SJSA1 (cell line): ENCODE results near the gene C22orf31. TPM values are rescaled to one million over a fixed set of nuclear protein-coding genes. Genes with fewer than 3 reads are reported as not detected.
"Not testable (repeated sequence)": the region's sequence is repeated elsewhere in the genome, so short reads cannot be mapped to it uniquely, and the experiment has no call there.

Experiments used
- DNase-seq, 2 experiments: peaks; one replicate each; pipeline ENCODE4 v3.0.0-alpha.2; 2015 to 2020; ENCODE audit warnings: low spot score in 2 of 2, low read depth in 1 of 2
- H3K27ac ChIP-seq: fragments of 250-450 bp; sonication (Bioruptor Pico); 2 replicates; pipeline ENCODE4 v1.5.1; 2020; ENCODE audit warnings: mild to moderate bottlenecking, moderate library complexity
- H3K27me3 ChIP-seq: fragments of 250-450 bp; sonication (Bioruptor Pico); replicated peaks from 2 replicates; pipeline ENCODE4 v1.5.1; 2020; ENCODE audit warnings: mild to moderate bottlenecking, moderate library complexity
- H3K36me3 ChIP-seq: fragments of 250-450 bp; sonication (Bioruptor Pico); 2 replicates; pipeline ENCODE4 v1.5.1; 2020; ENCODE audit warnings: mild to moderate bottlenecking
- H3K4me1 ChIP-seq: fragments of 250-450 bp; sonication (Bioruptor Pico); replicated peaks from 2 replicates; pipeline ENCODE4 v1.6.1; 2021; ENCODE audit warnings: mild to moderate bottlenecking
- H3K4me3 ChIP-seq: fragments of 250-450 bp; sonication (Bioruptor Pico); 2 replicates; pipeline ENCODE4 v1.5.1; 2020; ENCODE audit warnings: mild to moderate bottlenecking
- H3K9me3 ChIP-seq: fragments of 250-450 bp; sonication (Bioruptor Pico); replicated peaks from 2 replicates; pipeline ENCODE4 v1.5.1; 2020; ENCODE audit warnings: mild to moderate bottlenecking
- total RNA-seq: library from RNA; depleted of rRNA; stranded (reverse); fragments of >200 nt; shearing (Covaris generic); gene quantifications from 2 replicates; pipeline ENCODE4 v1.2.3, GENCODE V29; 2014

The C22orf31 gene
- total RNA-seq, 1 experiment from 2014 or later: not detected

DNA sequence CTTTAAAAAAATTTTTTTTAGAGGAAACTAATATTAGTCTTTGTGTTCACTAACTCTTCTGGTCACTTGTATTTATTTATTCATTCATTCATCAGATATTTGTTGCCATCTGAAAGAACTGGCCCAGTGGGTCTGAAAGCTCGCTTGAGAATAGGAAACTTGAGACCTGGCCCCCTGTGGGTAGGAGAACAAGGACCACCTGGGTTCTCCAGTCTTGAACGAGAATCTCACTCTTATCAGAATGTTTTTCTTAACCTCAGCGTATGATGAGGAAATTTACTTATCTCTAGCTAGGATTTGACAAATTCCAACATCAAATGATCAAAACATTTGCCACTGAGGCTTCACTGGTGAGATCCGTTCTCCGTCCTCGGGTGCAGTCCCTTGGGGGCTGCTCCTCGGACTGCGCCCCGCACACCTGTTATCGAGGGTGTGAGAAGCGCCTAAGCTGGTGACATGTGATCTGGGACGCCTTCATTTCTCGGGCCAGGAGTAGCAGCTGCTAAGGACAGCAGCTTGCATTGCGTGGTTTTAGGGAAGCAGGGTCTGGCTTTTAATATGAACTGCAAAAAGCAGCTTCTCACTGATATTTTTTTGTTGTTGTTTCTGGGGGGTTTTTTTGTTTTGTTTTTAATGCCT lies 6.3 kb downstream of the C22orf31 start:
- peaks cover 3% of the 10 kb centered on the region; the same call in 1 of the 2 replicates for H3K36me3 ChIP-seq
- H3K4me1 ChIP-seq: no peaks in the 10 kb centered on the region
- H3K27ac ChIP-seq: no peak overlapping the region
- no peak overlapping the region for H3K4me3 ChIP-seq
- no peak for DNase-seq
- H3K9me3 ChIP-seq: no peaks in the 10 kb centered on the region
- no peaks in the 10 kb centered on the region for H3K27me3 ChIP-seq

DNA sequence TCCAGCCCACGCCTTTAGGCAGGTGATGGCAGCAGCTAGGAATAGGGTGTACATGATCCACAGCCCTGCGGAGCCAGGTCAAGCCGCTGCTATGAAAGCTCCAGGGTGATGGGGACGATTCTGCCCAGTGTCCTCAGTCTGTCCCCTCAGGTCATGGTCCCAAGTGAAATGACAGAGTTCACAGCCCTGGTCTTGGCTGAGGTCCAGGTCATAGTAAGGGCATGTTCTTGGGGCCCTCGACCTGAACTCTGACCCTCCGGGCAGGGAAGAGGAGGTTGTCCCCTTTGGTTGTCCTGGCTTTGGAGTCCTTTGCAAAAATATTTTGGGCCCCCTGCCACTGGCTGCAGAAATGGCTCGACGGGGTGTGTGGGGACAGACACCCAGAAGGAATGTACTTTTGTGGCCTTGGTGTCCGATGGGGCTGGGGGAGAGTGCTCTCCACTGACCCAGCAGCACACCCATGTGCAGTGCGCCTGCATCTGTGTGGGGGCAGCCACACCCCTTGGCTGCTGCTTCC lies 7.3 kb downstream of the C22orf31 start:
- H3K4me1 ChIP-seq: no peaks in the 10 kb centered on the region
- no peaks in the 10 kb centered on the region for H3K9me3 ChIP-seq
- no peak for DNase-seq
- no peak overlapping the region for H3K27ac ChIP-seq
- no peaks in the 10 kb centered on the region for H3K27me3 ChIP-seq
- peaks cover 10% of the 10 kb centered on the region for H3K36me3 ChIP-seq
- H3K4me3 ChIP-seq: no peak overlapping the region

DNA sequence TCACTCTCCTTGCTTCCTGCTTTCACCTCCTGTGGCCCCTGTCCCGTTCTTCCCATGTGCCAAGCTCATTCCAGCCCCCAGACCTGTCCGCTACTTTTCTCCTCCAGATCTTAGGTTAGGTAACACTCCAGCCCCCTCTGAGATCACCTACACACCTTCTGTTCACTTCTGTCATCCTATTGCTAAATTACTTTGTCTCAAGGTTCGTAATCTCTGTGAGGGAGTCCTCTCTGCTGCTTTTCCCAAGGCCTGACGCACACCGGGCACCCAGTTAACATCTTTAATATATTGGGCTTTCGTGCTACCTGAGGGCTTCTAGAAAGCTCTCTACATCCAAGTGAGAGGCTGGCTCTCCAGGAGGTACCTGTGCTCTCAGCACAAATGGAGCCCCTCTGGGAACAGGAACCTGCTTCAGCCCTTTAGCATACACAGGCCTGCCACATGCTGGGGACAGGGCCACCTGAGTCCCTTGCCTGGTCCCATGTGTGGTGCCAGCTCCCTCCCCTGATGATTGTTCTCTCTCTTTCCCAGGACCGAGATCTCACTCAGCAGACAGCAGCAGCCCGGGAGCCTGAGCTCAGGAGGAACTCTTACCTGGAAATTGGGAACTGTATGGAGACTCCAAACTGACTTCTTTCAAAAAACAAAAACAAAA lies 8.5 kb downstream of the C22orf31 start:
- H3K27me3 ChIP-seq: no peaks in the 10 kb centered on the region
- H3K27ac ChIP-seq: no peak overlapping the region

DNA sequence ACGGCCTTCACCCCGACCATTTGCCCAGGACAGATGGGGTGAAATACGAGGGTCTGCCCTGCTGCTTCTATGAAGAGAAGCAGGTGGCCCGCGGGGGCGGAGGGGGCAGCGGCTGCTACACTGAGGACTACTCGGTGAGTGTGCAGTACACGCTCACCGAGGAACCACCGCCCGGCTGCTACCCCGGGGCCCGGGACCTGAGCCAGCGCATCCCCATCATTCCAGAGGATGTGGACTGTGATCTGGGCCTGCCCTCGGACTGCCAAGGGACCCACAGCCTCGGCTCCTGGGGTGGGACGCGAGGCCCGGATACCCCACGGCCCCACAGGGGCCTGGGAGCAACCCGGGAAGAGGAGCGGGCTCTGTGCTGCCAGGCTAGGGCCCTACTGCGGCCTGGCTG lies 11.2 kb downstream of the C22orf31 start:
- Histone ChIP-seq H3K36me3 (peaks cover 41% of the 10 kb centered on the region), H3K9me3 (no peaks in the 10 kb centered on the region), H3K27ac (no peak overlapping the region), H3K4me3 (no peak overlapping the region), H3K27me3 (no peaks in the 10 kb centered on the region), H3K4me1 (peaks cover 4% of the 10 kb centered on the region)
- no peak for DNase-seq

More for the DNA sequence above, 8.5 kb downstream of the C22orf31 start:
- Histone ChIP-seq H3K36me3 (peaks cover 19% of the 10 kb centered on the region), H3K9me3 (no peaks in the 10 kb centered on the region), H3K4me1 (no peaks in the 10 kb centered on the region), H3K4me3 (no peak overlapping the region)
- DNase-seq: no peak

DNA sequence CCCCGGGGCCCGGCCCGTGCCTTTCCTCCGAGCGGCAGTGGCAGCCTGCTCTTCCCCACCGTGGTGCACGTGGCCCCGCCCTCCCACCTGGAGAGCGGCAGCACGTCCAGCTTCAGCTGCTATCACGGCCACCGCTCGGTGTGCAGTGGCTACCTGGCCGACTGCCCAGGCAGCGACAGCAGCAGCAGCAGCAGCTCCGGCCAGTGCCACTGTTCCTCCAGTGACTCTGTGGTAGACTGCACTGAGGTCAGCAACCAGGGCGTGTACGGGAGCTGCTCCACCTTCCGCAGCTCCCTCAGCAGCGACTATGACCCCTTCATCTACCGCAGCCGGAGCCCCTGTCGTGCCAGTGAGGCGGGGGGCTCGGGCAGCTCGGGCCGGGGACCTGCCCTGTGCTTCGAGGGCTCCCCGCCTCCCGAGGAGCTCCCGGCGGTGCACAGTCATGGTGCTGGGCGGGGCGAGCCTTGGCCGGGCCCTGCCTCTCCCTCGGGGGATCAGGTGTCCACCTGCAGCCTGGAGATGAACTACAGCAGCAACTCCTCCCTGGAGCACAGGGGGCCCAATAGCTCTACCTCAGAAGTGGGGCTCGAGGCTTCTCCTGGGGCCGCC lies 11.9 kb downstream of the C22orf31 start:
- H3K27ac ChIP-seq: no peak overlapping the region

DNA sequence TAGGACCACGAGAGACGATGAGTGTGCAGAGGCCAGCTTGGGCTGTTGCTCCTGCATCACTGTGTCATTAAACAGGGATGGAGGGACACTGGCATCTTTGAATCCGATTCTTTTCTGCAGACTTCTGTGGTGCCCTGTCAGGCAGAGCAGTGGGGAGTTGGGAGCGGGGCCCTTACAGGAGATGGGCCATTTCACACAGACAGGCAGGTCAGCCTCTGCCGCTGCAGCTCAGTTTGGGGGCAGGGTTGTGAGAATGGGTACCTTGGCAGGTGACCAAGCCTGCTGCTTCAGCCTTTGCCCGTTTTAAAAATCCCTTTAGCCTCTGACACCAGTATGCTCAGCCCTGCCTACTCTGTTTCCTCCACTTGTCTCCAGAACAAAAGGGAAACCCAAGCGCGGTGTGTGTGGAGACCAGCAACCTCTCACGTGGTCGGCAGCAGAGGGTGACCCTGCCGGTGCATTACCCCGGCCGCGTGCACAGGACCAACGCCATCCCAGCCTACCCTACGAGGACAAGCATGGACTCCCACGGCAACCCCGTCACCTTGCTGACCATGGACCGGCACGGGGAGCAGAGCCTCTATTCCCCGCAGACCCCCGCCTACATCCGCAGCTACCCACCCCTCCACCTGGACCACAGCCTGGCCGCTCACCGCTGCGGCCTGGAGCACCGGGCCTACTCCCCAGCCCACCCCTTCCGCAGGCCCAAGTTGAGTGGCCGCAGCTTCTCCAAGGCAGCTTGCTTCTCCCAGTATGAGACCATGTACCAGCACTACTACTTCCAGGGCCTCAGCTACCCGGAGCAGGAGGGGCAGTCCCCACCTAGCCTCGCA lies 12.6 kb downstream of the C22orf31 start:
- no peaks in the 10 kb centered on the region for H3K27me3 ChIP-seq
- H3K9me3 ChIP-seq: no peaks in the 10 kb centered on the region
- peaks cover 18% of the 10 kb centered on the region for H3K4me1 ChIP-seq
- no peak overlapping the region for H3K27ac ChIP-seq
- H3K4me3 ChIP-seq: no peak overlapping the region
- peaks cover 43% of the 10 kb centered on the region for H3K36me3 ChIP-seq
- no peak for DNase-seq

More for the DNA sequence above, 11.9 kb downstream of the C22orf31 start:
- Histone ChIP-seq H3K9me3 (no peaks in the 10 kb centered on the region), H3K4me1 (peaks cover 11% of the 10 kb centered on the region), H3K27me3 (no peaks in the 10 kb centered on the region), H3K36me3 (peaks cover 43% of the 10 kb centered on the region), H3K4me3 (no peak overlapping the region)
- no peak for DNase-seq

DNA sequence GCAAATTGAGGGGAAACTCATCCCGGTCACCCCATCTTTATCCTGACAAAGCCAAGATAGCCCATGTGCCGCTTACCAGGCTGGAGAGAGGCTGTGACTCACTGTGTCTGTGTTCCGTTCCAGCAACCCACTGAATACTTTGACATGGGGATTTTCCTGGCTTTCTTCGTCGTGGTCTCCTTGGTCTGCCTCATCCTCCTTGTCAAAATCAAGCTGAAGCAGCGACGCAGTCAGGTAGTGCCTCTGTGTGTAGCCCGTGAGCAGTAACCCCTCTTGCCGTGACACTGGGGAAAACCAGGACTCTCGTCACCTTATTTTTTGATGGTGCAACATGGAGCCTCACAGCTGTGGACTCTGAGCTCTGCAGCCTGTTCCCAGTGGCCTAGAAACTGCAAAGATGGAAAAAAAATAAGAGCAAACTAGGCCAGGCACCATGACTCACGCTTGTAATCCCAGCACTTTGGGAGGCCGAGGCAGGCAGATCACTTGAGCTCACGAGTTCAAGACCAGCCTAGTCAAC lies 16.9 kb downstream of the C22orf31 start:
- peak; percentile 62 to 71 for DNase-seq
- no peak overlapping the region for H3K4me3 ChIP-seq
- H3K9me3 ChIP-seq: no peaks in the 10 kb centered on the region
- peaks cover 37% of the 10 kb centered on the region for H3K36me3 ChIP-seq
- no peaks in the 10 kb centered on the region for H3K27me3 ChIP-seq
- H3K4me1 ChIP-seq: peaks cover 41% of the 10 kb centered on the region
- H3K27ac ChIP-seq: peak overlapping the region; percentile 64

DNA sequence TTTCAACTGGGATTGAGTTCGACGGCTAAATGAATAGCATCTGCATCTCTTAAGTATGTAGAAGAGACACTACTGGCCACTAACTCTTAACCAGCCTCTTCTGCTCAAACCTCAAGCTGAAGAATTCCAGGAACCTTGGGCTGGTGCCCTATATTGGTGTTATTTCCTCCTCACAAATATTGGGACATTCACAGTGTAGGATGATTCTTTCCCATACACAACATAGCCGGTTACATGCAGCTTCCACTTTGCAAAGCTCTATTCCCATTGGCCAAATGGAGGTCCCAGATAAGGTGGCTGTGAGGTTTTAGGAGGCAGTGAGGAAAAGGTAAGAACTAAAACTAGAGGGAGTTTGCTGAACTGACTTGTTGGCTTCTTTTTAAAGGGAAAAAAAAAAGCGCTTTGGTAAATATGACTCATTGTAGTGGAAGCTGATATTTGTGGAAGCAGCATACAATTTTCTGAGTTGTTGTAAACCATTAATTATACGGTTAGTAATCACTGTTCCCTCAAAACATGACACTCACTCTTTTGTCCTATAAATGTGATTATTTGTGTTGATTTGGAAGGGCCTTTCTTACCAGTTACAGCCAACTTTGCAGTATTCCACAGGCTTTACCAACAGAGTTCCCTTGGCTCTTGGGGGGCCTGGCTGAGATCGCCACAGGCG lies 17.6 kb downstream of the C22orf31 start:
- Histone ChIP-seq H3K36me3 (peaks cover 33% of the 10 kb centered on the region), H3K4me1 (peaks cover 41% of the 10 kb centered on the region), H3K9me3 (no peaks in the 10 kb centered on the region), H3K27me3 (no peaks in the 10 kb centered on the region), H3K27ac (peak overlapping the region; percentile 64), H3K4me3 (no peak overlapping the region)
- peak in 1 of 2 experiments; percentile 78 for DNase-seq

DNA sequence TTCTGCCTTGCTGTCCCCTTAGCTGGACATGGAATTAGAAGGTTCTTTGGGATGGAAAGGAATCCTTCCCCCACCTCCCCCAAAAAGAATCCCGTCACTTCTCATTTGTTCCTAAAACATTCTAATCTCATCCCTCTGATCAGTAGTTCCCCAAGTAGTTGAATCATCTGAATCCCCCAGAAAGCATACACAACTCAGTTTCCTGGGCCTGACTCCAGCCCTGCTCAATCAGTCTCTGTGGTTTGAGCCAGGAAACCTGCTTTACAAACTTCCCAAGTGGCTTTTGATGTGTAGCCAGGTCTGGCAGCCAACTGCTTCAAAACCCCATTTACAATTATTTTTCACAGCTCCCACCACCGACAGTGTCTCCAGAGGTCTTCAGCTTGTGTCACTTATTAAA lies 20.2 kb downstream of the C22orf31 start:
- Histone ChIP-seq H3K9me3 (no peaks in the 10 kb centered on the region), H3K36me3 (peaks cover 9% of the 10 kb centered on the region; the same call in 1 of the 2 replicates), H3K4me3 (no peak overlapping the region), H3K4me1 (peaks cover 41% of the 10 kb centered on the region), H3K27me3 (no peaks in the 10 kb centered on the region), H3K27ac (peak overlapping the region; percentile 22)
- DNase-seq: peak in 1 of 2 experiments; percentile 25

DNA sequence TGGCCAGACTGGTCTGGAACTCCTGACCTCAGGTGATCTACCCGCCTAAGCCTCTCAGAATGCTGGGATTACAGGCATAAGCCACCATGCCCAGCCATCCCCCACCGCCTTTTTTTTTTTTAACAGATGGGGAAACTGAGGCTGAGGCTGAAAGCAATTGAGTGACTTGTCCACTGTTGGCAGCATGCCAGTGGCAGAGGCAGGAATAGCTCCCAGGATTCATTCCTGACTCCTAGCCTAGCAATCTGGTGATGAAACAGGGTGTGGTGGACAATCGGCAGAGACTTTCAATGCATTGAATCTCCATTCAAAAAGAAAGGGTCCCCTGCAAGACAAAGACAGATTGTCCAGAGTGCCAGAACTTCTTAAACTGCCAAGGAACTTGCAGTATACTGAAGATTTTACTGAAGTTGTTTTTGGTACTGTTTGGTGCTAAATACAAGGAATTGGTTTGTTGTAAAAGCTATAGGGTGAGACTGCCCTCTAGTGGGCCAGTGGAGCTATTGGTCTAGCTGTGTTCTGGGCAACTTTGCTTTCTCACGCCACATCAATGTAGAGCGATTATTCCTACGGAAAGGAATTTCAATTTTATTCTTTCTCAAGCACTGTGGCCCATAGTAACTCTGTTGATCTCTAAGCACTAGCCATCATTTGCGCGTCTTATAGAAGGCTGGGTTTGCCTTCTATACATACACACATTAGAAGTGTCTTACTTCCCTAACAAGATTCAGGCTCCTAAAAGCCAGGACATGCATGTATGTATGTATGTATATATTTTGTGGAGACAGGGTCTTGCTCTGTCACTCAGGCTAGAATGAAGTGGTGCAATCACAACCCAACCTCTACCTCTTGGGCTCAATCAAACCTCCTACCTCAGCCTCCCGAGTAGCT lies 21.0 kb downstream of the C22orf31 start:
- Histone ChIP-seq H3K9me3 (no peaks in the 10 kb centered on the region), H3K36me3 (peaks cover 4% of the 10 kb centered on the region; the same call in 1 of the 2 replicates), H3K4me1 (peaks cover 39% of the 10 kb centered on the region), H3K4me3 (no peak overlapping the region), H3K27ac (peak overlapping the region; percentile 22), H3K27me3 (no peaks in the 10 kb centered on the region)
- DNase-seq: peak; percentile 77 to 83

DNA sequence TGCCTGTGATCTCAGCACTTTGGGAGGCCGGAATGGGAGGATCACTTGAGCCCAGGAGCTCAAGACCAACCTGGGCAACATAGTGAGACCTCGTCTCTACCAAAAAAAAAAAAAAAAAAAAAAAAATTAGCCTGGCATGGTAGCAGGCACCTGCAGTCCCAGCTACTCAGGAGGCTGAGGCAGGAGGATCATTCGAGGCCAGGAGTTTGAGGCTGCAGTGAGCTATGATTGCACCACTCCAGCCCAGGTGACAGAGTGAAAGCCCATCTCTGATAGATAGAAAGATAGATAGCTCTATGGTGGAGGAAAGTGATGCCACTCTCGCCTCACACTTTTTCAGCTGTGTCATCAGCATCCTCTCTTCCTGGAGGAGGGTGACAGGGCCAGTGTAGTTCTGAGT lies 21.9 kb downstream of the C22orf31 start:
- DNase-seq, H3K4me3 ChIP-seq, H3K36me3 ChIP-seq, H3K9me3 ChIP-seq, H3K27me3 ChIP-seq, H3K27ac ChIP-seq: not testable (repeated sequence)
- H3K4me1 ChIP-seq: peaks cover 30% of the 10 kb centered on the region

DNA sequence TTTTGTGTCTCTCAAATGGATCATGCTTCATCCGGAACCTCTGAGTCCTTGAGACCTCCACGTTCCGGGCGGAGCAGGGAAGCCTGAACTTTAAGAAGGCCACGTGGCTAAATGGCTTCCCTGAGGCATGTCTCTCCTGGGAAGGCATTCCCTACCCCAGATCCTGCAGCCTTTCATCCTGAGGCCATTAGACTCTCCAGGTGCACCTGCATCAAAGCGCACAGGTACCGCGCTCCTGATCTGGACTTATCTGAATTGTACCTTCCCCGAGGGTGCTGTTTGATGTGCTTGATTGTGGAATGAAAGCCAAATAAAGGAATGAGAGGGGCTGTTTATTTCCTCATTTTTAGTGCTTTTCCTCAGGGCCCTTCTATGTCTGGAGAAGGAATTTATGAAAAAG lies 22.5 kb downstream of the C22orf31 start:
- no peaks in the 10 kb centered on the region for H3K9me3 ChIP-seq
- no peaks in the 10 kb centered on the region for H3K36me3 ChIP-seq
- no peaks in the 10 kb centered on the region for H3K27me3 ChIP-seq
- no peak overlapping the region for H3K4me3 ChIP-seq
- peaks cover 24% of the 10 kb centered on the region for H3K4me1 ChIP-seq
- no peak overlapping the region for H3K27ac ChIP-seq
- DNase-seq: no peak
